ENCODE results near the gene NOXA1.

The NOXA1 gene

DNA sequence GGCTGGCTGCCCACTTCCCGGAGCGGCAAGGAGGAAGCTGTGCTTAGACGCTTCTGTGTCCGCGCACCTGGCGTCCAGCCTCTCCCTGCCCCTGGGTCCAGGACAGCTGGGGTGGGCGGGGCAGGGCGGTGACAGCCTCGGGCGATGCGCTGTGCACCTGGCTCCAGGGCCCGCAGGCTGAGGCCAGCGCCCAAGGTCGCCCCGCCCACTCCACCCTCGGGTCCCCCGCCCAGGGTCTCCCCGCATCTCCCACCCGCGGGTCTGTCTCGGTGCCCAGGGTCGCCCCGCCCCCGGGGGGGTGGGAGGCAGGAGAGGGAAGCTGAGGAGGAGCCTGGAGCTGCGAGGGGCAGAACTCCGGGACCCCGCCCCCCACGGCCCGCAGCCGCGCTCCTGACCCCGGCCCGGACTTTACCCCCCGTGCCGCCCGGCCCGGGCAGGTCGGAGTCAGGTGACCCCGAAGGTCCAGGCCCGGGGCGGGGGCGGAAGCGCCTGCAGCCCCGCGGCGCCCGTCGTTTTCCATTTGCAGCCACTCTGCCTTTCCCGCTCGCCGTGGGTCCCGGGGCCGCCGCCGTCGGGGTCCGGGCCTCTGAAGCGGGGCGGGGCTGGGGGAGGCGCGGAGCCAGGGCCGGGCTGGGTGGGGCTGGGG lies 18.2 kb downstream of the NOXA1 start, which contains the start of gene ENTPD8:
Gene ENTPD8 (minus strand): TSS at position 69 of the 646 bp plus-strand sequence. CDS start 3,072 bp downstream, outside the sequence.
- peak; percentile 95 for DNase-seq
- Histone ChIP-seq H3K36me3 (no peaks in the 10 kb centered on the region), H3K4me3 (ENCODE audit: low read depth, low read length) (peak within 1 kb of the TSS; percentile 43), H3K9me3 (ENCODE audit: severe bottlenecking) (no peaks in the 10 kb centered on the region), H3K27me3 (ENCODE audit: insufficient read depth, low read depth, severe bottlenecking) (no peaks in the 10 kb centered on the region), H3K27ac (peak within 1 kb of the TSS; percentile 54)
- TF ChIP-seq, protein P1, sequence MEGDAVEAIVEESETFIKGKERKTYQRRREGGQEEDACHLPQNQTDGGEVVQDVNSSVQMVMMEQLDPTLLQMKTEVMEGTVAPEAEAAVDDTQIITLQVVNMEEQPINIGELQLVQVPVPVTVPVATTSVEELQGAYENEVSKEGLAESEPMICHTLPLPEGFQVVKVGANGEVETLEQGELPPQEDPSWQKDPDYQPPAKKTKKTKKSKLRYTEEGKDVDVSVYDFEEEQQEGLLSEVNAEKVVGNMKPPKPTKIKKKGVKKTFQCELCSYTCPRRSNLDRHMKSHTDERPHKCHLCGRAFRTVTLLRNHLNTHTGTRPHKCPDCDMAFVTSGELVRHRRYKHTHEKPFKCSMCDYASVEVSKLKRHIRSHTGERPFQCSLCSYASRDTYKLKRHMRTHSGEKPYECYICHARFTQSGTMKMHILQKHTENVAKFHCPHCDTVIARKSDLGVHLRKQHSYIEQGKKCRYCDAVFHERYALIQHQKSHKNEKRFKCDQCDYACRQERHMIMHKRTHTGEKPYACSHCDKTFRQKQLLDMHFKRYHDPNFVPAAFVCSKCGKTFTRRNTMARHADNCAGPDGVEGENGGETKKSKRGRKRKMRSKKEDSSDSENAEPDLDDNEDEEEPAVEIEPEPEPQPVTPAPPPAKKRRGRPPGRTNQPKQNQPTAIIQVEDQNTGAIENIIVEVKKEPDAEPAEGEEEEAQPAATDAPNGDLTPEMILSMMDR (IDR thresholded peaks at IDR 0.05; ENCODE audit: low read depth, low read length): no peak

DNA sequence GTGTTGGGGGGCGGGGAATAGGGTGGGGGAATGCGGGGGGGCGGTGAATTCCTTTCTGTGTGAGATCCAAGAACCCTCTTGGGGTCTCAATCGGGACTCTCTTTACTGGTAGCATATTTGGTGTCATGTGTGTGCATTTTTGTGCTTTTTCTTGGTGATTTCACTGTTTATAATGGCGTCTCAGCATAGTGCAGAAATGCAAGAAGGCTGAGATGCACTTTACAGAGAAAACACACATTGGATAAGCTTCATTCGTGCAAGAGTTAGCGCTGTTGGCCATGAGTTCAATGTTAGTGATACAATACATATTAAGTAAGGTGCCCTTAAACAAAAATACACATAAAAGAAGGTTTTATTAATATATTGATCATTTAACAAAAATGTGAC lies 18.7 kb downstream of the NOXA1 start:
- H3K27ac ChIP-seq: no peak overlapping the region
- no peaks in the 10 kb centered on the region for H3K36me3 ChIP-seq
- TF ChIP-seq, protein P1 (IDR thresholded peaks at IDR 0.05; ENCODE audit: low read depth, low read length): no peak
- H3K4me3 ChIP-seq (ENCODE audit: low read depth, low read length): peak overlapping the region; percentile 5; the same call in 1 of the 2 replicates
- no peak for DNase-seq
- no peaks in the 10 kb centered on the region for H3K9me3 ChIP-seq (ENCODE audit: severe bottlenecking)
- H3K27me3 ChIP-seq (ENCODE audit: insufficient read depth, low read depth, severe bottlenecking): no peaks in the 10 kb centered on the region

DNA sequence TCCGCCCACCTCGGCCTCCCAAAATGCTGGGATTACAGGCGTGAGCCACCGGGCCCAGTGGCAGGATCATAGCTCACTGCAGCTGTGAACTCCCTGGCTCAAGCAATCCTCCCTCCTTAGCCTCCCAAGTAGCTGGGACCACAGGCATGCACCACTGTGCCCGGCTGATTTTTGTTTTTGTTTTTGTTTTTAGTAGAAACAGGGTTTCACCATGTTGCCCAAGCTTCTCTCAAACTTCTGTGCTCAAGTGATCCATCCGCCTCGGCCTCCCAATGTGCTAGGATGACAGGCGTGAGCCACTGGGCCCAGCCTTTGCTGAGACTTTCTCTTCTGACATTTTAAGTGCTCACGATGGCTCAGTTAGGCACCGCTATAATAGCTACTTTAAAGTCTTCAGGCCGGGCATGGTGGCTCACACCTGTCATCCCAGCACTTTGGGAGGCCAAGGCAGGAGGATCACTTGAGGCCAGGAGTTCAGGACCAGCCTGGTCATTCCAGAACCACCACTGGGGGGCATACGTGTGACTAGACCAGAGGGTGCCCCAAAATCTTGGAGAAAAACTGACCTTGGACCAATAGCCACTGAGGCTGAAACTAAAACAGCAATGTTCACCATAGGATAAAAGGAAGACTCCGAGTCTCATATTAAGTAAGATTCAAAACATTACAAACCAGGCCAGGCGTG lies 21.1 kb downstream of the NOXA1 start:
- Histone ChIP-seq H3K9me3 (ENCODE audit: severe bottlenecking) (no peaks in the 10 kb centered on the region), H3K4me3 (ENCODE audit: low read depth, low read length) (no peak overlapping the region), H3K27ac (no peak overlapping the region), H3K36me3 (peaks cover 4% of the 10 kb centered on the region), H3K27me3 (ENCODE audit: insufficient read depth, low read depth, severe bottlenecking) (no peaks in the 10 kb centered on the region)
- TF ChIP-seq, protein P1 (IDR thresholded peaks at IDR 0.05; ENCODE audit: low read depth, low read length): no peak
- no peak for DNase-seq

DNA sequence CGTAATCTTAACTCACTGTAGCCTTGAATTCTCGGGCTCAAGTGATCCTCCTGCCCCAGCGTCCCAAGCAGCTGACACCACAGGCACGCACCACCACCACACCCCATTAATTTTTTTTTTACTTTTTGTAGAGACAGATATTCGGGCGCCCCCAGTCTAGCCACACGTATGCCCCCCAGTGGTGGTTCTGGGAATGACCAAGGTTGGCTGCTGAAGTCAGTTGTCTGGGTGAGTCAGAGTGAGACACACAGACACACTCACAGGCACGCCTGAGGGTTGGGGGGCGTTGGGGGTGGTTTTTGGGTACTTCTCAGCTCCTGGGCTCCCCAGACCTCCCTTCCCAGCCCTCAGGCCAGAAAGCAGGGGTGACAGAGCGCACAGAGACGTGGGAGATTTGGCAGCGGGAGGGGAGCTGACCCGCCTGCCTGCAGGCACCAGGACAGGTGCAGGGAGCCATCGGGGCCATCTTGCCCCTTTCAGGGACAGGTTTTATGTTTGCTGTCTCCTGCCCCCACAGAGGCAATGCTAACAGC lies 22.1 kb downstream of the NOXA1 start:
- DNase-seq: peak; percentile 84
- H3K9me3 ChIP-seq (ENCODE audit: severe bottlenecking): no peaks in the 10 kb centered on the region
- no peaks in the 10 kb centered on the region for H3K27me3 ChIP-seq (ENCODE audit: insufficient read depth, low read depth, severe bottlenecking)
- H3K4me3 ChIP-seq (ENCODE audit: low read depth, low read length): peak overlapping the region; percentile 26
- peaks cover 7% of the 10 kb centered on the region for H3K36me3 ChIP-seq
- H3K27ac ChIP-seq: no peak overlapping the region
- TF ChIP-seq, protein P1 (IDR thresholded peaks at IDR 0.05; ENCODE audit: low read depth, low read length): peak; percentile 74

DNA sequence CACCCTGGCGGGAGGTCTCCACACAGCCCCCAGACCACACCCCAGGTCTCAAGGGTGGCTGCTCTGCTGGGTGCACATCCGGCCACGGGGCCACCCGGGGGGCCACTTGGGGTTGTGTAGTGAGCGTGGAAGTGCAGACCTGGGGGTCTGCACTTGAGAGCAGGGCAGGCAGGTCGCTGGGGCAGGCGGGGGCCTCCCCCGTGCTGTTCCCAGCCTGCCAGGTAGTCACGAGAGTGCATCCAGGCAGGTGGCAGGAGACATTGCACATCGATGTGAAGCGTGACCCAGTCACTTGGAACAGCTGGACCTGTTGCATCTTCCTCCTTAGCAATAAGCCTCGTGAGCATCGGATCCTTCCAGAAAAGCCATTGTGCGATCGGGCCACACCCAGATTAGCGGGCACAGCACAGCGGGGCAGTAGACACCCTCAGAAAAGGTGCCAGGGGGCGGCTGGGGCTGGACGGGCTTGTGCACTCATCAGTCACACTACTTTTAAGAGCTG lies 22.8 kb downstream of the NOXA1 start:
- no peak for DNase-seq
- H3K4me3 ChIP-seq (ENCODE audit: low read depth, low read length): no peak overlapping the region
- H3K27me3 ChIP-seq (ENCODE audit: insufficient read depth, low read depth, severe bottlenecking): no peaks in the 10 kb centered on the region
- no peak overlapping the region for H3K27ac ChIP-seq
- TF ChIP-seq, protein P1 (IDR thresholded peaks at IDR 0.05; ENCODE audit: low read depth, low read length): 0 out of 2 replicates have a peak, but pooled peaks have one; percentile 1
- no peaks in the 10 kb centered on the region for H3K9me3 ChIP-seq (ENCODE audit: severe bottlenecking)
- peaks cover 7% of the 10 kb centered on the region for H3K36me3 ChIP-seq

Data from WERI-Rb-1 (cell line).